HepG2 (cell line): ENCODE data around the gene ATG13. TPM values are rescaled to one million over a fixed set of nuclear protein-coding genes. Genes with fewer than 3 reads are reported as not detected.

Experiments used
- SALL1 ChIP-seq: sonication (generic); formaldehyde crosslinking; IDR thresholded peaks from 2 replicates; pipeline ENCODE4 v1.8.0; 2022; ENCODE audit warnings: mild to moderate bottlenecking, missing genetic modification reagents
- ZNF713 ChIP-seq: sonication (generic); formaldehyde crosslinking; IDR thresholded peaks from 2 replicates; pipeline ENCODE4 v1.4.0; 2020; ENCODE audit warnings: mild to moderate bottlenecking, missing genetic modification reagents
- polyA plus RNA-seq, 8 experiments: library from polyadenylated mRNA; depleted of rRNA in 3 of 8; stranded (reverse) in 7 of 8; unstranded in 1 of 8; fragments of >200 nt; fragmentation: Illumina TruSeq in 4 of 8; extraction: Trizol in 4 of 8; gene quantifications; 2 replicates each; pipeline versions ENCODE4 v1.2.1 to v1.2.3, GENCODE V29; 2011 to 2016; ENCODE audit warnings: low read depth in 4 of 8, missing spikeins in 1 of 8, mixed read lengths in 1 of 8; ENCODE audit not compliant: insufficient read depth in 1 of 8
- total RNA-seq, 5 experiments: library from RNA; depleted of rRNA; stranded (reverse); fragments of >200 nt; fragmentation: Illumina TruSeq; extraction: Trizol; gene quantifications; 2 replicates each; pipeline ENCODE4 v1.2.3, GENCODE V29; 2016; ENCODE audit warnings: low read depth in 1 of 5
- TF ChIP-seq, protein P1 (sequence below): sonication (generic); formaldehyde crosslinking; conservative IDR thresholded peaks from 2 replicates; pipeline ENCODE4 v1.8.0; 2022; ENCODE audit warnings: mild to moderate bottlenecking, moderate library complexity, missing genetic modification reagents

Gene ATG13
- total and polyA plus RNA-seq, 2 of the 13 experiments (the other 11 are each of a cell fraction or from before 2014, with no cell fraction given) = 55.0 to 77.3 TPM

DNA sequence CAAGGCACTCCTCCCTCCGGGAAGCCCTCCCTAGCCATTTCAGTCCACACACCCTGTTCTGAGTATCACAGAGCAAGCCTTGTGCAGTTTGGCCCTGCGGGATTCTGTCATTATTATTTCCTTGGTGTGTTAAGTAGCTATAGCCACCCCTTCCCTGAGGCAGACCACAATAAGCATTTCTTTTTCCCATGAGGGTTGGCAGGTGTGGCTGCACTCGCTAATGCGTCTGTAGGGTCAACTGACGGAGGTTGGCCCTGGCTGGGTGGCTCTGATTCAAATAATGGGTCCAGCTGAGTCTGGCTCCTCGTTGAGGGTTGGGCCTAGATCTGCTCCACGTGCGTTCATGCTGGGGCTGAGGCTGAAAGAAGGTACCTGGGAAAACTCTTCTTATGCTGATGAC, 106.7 kb downstream of the ATG13 start (continued):
- TF ChIP-seq SALL1 = no peak
- no peak for TF ChIP-seq ZNF713 (CRISPR knock-in tag)
- TF ChIP-seq, protein P1, sequence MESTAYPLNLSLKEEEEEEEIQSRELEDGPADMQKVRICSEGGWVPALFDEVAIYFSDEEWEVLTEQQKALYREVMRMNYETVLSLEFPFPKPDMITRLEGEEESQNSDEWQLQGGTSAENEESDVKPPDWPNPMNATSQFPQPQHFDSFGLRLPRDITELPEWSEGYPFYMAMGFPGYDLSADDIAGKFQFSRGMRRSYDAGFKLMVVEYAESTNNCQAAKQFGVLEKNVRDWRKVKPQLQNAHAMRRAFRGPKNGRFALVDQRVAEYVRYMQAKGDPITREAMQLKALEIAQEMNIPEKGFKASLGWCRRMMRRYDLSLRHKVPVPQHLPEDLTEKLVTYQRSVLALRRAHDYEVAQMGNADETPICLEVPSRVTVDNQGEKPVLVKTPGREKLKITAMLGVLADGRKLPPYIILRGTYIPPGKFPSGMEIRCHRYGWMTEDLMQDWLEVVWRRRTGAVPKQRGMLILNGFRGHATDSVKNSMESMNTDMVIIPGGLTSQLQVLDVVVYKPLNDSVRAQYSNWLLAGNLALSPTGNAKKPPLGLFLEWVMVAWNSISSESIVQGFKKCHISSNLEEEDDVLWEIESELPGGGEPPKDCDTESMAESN (CRISPR knock-in tag) = no peak

Other genes starting within 250 kb of the ATG13 start
- gene MDK, start 235.9 kb upstream of the ATG13 start, total RNA-seq (2016; rRNA removed; fragmentation: Illumina TruSeq; extraction: Trizol) = 149 and 312 TPM in 2 replicates
- 355 and 407 TPM in 2 replicates for gene MDK, start 235.9 kb upstream of the ATG13 start, polyA plus RNA-seq (2011; rRNA removed)
- gene CHRM4, start 225.8 kb upstream of the ATG13 start, total RNA-seq (2016; rRNA removed; fragmentation: Illumina TruSeq; extraction: Trizol) = 0.13 TPM in 1 of 2 replicates, not detected in the other
- gene CHRM4, start 225.8 kb upstream of the ATG13 start, polyA plus RNA-seq (2011; rRNA removed) = 0.21 and 0.22 TPM in 2 replicates
- 26.0 and 26.1 TPM in 2 replicates for gene AMBRA1, start 23.5 kb upstream of the ATG13 start, total RNA-seq (2016; rRNA removed; fragmentation: Illumina TruSeq; extraction: Trizol)
- gene AMBRA1, start 23.5 kb upstream of the ATG13 start, polyA plus RNA-seq (2011; rRNA removed) = 15.7 and 16.8 TPM in 2 replicates
- 4.8 and 6.9 TPM in 2 replicates for gene HARBI1, start 326 bp upstream of the ATG13 start, total RNA-seq (2016; rRNA removed; fragmentation: Illumina TruSeq; extraction: Trizol)
- 2.5 and 3.0 TPM in 2 replicates for gene HARBI1, start 326 bp upstream of the ATG13 start, polyA plus RNA-seq (2011; rRNA removed)
- 18.6 and 22.4 TPM in 2 replicates for gene ARHGAP1, start 83.1 kb downstream of the ATG13 start, total RNA-seq (2016; rRNA removed; fragmentation: Illumina TruSeq; extraction: Trizol)
- gene ARHGAP1, start 83.1 kb downstream of the ATG13 start, polyA plus RNA-seq (2011; rRNA removed) = 30.3 and 30.7 TPM in 2 replicates
- gene ZNF408, start 83.5 kb downstream of the ATG13 start, total RNA-seq (2016; rRNA removed; fragmentation: Illumina TruSeq; extraction: Trizol) = 8.3 and 12.5 TPM in 2 replicates
- 11.2 and 15.6 TPM in 2 replicates for gene ZNF408, start 83.5 kb downstream of the ATG13 start, polyA plus RNA-seq (2011; rRNA removed)
- 110 and 330 TPM in 2 replicates for gene F2, start 101.7 kb downstream of the ATG13 start, total RNA-seq (2016; rRNA removed; fragmentation: Illumina TruSeq; extraction: Trizol)
- gene F2, start 101.7 kb downstream of the ATG13 start, polyA plus RNA-seq (2011; rRNA removed) = 801 and 1,074 TPM in 2 replicates
- gene CKAP5, start 228.7 kb downstream of the ATG13 start, total RNA-seq (2016; rRNA removed; fragmentation: Illumina TruSeq; extraction: Trizol) = 103 and 220 TPM in 2 replicates
- 62.2 and 79.2 TPM in 2 replicates for gene CKAP5, start 228.7 kb downstream of the ATG13 start, polyA plus RNA-seq (2011; rRNA removed)